SHP77 (cell line): ENCODE results near the gene ACTRT3.
A peak's percentile ranks its signal among the peaks of the same experiment; 100 is the strongest.

Experiments
- DNase-seq, 2 experiments: peaks; one replicate each; lab custom pipeline; 2025; lab: John Stamatoyannopoulos, UW

The ACTRT3 gene

DNA sequence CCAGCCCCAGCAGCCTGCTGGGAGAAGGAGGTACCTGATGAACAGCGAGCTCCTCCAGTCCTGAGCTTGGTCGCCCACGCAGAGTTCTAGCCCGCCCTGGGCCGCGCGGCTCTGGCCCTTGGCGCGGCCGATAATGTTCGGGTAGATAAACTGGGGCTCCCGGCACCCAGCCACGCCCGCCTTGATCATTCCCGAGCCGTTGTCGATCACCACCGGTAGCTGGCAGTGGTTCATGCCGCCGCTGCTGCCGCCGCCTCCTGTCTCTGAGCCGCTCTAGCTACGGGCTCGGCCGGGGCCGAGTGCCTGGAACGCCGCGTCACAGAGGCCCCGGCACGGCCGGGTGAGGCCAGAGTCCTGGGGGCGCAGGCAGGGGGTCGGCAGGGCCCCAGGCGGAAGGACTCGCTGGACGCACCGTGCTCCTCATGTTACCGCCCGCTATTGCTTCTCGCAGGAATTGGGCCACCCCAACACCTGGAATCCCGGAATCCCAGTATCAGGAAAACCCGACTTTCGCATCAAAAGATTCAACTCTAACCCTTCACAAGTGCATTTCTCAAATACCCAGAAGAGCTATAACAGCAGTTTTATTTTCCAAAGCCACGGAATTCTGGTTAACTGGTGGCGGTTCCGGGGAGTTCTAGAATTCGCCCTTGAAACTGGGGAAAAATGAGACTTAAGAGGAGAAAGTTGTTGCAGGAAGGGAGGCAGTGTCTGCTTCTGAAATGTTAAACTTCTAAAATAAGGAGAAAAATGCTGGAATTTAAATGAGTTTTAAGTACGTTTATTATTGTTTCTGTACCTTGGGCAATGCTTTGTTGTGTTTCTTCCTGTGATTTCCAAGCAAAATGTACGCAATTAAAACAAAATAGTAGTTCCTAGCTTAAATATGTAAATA lies at the start of gene ACTRT3:
ACTRT3 (minus strand) TSS at position 275 of the 895 bp plus-strand sequence; CDS start at position 234, 41 bp downstream.
- no peak for DNase-seq

- DNase-seq = no peak
These were observed 49.0 kb upstream of the ACTRT3 start for GRCh38 chr3:169818316-169818715.

DNA sequence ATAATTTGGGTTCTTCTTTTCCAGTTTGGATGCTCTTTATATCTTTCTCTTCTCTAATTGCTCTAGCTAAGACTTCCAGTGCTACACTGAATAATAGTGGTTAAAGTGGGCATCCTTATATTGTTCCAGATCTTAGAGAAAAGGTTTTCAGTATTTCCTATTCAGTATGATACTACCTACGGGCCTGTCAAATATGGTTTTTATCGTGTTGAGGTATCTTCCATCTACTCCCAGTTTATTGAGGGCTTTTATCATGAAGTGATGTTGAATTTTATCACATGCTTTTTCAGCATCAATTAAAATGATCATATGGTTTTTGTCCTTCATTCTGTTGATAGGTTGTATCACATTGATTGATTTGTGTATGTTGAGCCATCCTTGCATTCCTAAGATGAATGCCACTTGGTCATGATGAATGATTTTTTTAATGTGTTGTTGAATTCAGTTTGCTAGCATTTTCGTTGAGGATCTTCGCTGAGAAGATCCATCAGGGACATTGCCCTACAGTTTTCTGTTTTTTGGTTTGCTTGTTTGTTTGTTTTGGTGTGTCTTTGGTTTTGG lies 46.3 kb upstream of the ACTRT3 start:
- DNase-seq = no peak

DNA sequence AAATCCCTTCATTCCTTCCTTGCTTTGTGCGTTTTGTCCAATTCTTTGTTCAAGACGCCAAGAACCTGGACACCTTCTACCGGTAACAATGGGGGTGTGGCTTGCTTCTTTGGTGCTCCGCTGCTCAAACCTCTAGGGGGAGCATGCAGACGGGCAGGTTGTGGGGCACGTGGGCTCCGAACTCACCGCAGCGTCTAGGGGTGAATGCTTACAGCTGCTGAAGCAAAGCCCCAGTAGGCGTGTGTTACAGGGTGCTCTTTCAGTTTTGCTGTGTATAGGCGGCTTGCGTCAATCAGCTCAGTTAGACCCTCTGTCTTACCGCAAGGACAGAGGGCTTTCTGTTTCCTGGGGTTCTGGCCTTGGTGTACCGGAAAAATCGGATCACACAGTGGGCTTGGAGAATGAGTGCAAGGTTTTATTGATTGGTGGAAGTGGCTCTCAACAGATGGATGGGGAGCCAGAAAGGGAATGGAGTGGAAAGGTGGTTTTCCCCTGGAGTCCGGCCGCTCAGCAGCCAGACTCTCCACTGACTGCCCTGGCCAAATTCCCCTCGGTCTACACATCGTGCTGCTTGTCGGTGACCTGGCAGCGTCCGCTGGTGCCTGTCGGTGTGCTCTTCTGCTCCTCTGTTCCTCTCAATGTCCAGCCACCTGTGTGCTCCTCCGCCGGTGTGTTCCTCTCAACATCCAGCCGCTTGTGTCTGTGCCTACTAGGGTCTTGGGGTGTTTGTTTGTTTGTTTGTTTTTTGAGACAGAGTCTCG lies 44.6 kb upstream of the ACTRT3 start:
- peak; percentile 65 to 82 for DNase-seq

- peak in 1 of 2 experiments; percentile 31 for DNase-seq
These were observed 43.9 kb upstream of the ACTRT3 start for GRCh38 chr3:169813278-169813677.

- DNase-seq = peak; percentile 91 to 96
These were observed 43.2 kb upstream of the ACTRT3 start, which contains the start of the genes LRRC34 and LRRIQ4 for GRCh38 chr3:169812332-169813235. Gene LRRC34 (minus strand): TSS chr3:169812904. CDS start chr3:169812548, 356 bp downstream. Gene LRRIQ4 (plus strand): TSS chr3:169812870. CDS start chr3:169821922, 9,052 bp downstream.

DNA sequence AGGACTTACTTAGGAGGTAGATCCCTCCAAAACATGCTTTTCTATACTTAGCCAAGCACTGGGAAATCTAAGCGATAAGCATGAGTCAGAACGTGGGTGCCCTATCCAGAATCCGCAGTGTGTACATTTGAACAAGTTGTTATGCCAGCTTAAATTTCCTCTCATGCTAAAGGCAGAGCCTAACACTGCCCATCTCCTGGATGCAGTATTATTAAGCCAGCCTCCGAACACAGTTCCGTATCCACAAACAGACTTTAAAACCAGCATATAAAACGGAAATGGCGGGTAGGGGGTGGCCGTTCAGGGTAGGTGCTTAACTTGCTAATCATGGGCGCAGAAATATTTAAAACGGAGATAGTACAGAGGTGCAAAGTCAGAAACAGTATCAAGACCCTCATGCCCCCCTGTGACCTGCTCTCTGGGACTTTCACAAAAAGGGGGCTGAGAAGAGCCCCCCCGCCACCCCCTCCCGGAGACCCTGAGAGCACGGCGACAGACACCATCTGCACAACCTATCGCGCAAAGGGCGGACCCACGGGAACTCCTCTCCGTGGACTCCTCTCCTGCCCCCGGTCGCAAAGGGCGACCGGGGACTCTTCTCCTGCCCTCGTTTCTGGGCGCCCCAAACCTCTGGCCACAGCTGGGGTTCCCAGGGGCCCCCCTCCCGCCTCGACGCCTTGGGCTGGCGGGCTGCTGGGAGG lies 42.4 kb upstream of the ACTRT3 start:
- DNase-seq = peak; percentile 41 to 52

DNA sequence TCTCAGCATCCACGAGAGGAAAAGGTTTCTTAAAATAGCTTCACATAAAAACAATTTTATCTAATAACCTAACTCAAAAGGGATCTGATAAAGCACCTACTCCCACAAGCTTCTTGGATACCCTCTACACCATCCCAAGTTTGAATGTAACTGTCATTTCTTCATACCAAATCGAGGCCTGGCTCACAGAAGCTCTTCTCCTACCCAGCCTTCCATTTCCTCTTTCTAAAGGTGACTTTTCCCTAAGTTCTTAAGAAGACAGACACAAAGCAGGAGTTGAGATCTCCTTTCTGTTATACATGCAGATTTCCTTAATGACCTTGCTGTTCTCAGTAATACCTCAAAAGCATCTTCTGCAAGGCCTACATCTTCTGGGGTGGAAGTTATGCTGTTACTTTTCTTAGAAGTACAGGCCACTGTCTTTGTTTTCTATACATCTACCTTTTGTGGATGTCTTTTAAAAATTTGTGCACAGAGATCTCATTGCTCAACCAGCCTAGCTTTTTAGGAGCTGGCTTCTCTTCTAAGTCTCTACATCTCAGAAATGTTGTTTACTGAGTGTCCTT lies 40.0 kb upstream of the ACTRT3 start:
- DNase-seq = no peak

DNA sequence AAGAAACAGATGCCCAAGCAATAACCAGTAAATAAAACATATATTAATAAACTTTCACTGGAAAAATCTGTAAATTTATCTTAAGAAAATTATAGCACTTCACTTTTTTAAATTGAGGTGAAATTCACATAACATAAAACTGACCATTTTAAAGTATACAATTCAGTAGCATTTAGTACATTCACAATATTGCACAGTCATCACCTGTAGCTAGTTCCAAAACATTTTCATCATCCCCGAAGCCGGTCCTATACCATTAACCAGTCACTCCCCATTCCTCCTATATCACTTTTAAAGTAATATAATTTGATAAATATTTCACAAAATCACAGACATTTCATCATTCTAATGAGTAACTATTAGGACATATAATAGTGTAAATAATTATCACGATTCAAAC lies 35.3 kb upstream of the ACTRT3 start:
- DNase-seq = no peak

- DNase-seq = no peak
These were observed 23.0 kb upstream of the ACTRT3 start for GRCh38 chr3:169792359-169792758.

DNA sequence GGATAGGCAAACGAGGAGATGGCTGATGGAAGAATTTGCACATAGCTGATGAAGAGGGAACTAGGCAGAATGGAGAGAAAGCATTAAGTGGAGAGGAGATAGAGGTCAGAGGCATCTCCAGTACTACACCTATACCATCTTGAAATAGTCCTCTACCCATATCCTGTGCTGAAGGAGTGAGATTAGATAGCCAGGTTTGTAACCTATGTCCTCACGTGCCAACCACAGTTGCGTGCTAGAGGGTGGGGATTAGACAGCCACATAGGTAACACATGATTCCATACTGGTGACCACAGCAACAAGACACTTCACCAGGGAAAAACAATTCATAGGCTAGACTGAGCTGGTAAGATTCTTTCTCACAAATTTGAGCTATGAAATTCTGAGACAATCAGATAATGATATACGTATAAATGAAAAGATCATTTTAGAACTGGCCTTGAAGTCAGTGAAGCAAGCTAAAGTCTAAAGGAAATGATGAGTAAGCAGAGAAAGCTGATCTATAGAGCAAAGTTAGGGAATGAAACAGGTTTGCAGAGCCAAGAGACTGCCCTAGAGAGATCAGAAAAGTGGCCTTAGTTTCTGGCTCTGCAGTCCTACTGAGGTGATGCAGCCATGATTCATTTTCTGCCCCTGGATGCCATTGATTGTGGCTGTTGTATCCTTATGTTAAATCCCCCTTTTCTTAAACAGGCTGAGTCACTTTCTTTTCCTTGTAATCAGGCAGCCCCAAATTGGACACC lies 21.5 kb upstream of the ACTRT3 start:
- DNase-seq = no peak

DNA sequence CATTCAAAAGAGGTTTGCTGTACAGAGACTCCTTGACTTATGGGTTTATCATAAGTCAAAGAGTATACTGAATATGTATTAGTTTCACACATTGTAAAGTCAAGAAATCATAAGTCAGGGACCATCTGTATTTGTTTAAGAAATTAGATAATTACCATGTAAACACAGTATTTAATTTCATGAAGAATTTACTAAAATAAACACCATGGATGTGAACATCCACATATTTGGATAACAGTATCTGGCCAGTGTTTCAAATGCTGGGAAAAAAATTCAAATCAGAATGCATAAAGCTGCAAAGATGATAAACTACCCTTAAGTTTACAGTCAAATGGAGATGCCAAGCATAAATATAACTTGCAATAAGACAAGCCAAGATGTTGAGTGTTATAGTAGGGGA lies 20.9 kb upstream of the ACTRT3 start:
- DNase-seq = no peak

- DNase-seq = no peak
These were observed 18.4 kb upstream of the ACTRT3 start for GRCh38 chr3:169787791-169788190.

GRCh38 chr3:169787120-169787519 lies 17.8 kb upstream of the ACTRT3 start:
- no peak for DNase-seq

GRCh38 chr3:169781209-169781855 lies 12.0 kb upstream of the ACTRT3 start:
- DNase-seq = no peak

GRCh38 chr3:169780742-169781141 lies 11.4 kb upstream of the ACTRT3 start:
- no peak for DNase-seq

DNA sequence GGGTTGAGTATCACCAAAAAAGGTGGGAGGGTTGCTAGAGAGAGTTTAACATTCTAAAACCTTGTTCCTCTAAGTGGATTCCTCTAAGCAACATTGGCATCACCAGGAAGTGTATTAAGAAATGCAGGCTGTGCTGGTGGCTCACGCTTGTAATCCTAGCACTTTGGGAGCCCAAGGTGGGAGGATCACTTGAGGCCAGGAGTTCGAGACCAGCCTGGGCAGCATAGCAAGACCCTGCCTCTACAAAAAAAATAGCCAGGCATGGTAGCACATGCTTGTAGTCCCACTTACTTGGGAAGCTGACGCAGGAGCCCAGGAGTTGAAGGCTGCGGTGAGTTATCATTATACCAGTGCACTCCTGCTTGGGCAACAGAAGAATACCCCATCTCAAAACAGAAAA lies 8.5 kb upstream of the ACTRT3 start:
- DNase-seq = no peak

DNA sequence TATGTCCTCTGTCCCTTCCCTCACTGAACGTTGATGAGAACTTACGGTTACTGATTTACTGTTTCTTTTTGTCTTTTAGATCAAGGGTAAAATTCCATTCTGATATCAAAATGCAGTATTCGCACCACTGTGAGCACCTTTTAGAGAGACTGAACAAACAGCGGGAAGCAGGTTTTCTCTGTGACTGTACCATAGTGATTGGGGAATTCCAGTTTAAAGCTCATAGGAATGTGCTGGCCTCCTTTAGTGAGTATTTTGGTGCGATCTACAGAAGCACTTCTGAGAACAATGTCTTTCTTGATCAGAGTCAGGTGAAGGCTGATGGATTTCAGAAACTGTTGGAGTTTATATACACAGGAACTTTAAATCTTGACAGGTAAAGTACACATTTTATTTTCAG lies 4.8 kb upstream of the ACTRT3 start:
- no peak for DNase-seq
